HL-60/S4 treated with retinoic acid at 250 ng/mL for 4 days and 3 days (cell line): ENCODE results near the gene FUZ.

ENCODE experiments used
- in situ Hi-C: fragments of 300-500 bp; cut with MboI; formaldehyde crosslinking; loops from 2 replicates; pipeline ENCODE4 v1.7.0; 2022; ENCODE audit warnings: low sequenced_read_pairs

The FUZ gene

DNA sequence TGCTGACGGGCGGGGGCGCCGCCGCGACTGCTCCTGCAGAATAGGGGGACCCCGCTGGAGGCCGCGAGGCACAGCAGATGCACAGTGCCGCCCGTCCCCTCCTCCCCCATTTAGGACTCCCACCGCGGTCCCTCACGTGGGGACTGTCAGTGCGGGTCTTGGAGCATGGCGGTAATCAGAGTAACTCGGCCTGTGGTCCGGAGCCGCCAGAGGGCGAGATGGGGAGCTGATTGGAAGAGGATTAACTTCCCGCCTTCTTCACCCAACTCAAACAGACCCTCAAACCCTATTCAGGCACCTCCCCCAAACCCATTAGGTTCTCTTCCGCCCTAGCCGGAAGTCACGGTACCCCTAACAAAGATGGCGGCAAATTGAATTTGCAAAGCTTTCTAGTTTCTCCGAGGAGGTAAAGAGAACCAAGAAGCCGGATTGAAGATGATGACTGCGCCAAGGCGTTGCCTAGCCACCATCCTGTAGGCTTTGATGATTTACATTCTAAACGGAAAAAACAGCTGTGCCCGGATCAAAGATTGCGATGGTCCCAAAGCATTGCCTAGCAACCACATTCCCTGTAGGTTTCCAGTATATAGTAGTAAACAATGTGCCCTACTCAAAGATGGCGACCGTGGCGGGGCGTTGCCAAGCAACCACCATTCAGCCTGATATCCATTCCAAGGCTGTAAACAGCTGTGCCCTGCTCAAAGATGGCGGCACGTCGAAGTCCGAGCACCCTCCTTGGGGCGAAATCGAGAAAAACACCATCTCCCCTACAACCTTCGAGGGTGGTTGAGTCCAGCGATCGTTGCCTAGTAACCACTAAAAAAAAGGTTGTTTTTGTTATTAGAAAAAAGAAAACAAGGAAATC lies at the start of gene FUZ:
Gene FUZ, minus strand, starts transcription at position 296 of the 865 bp plus-strand sequence. Its CDS starts 186 bp downstream, at position 110.
- in situ Hi-C loops, result no loop called here

DNA sequence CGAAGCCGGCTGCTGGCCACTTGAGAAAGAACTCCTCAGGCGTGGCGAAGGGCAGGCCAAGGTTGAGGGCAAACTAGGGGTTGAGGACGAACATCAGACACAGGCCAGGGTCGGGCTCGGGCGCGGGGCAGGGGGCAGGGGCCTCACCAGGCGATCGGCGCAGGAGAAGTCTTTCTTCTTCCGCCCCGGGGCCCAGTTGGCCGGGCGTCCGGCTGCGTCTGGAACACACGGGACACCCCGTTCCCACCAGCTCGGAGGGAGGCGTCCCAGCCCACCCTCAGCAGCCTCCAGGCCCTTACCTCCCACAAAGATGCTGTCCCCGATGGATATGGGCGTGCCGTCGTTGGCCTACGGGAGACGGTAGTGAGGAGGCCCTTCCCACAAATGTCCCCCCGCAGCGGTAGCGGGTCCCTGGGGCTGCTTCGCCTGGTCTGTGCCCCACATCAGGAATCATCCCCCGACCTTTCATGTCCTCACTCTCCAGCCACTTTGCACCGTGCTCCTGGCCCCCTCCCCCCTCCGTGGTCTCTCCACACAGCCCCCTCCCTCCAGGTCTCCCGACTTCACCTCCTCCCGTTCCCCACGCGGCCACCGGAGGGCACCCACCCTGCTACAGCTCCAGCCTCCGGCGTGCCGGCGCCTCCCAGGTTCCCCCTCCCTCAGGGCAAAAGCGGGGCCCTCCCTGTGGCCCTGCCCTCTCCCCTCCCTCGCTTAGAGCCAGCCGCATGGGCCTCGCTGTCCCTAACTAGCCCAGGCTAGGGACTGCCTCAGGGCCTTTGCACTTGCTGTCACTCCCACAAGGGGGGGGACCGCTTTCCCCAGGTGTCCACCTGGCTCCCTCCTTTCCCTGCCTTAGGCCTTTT lies 49.5 kb upstream of the FUZ start:
- in situ Hi-C loops, result no loop called here

DNA sequence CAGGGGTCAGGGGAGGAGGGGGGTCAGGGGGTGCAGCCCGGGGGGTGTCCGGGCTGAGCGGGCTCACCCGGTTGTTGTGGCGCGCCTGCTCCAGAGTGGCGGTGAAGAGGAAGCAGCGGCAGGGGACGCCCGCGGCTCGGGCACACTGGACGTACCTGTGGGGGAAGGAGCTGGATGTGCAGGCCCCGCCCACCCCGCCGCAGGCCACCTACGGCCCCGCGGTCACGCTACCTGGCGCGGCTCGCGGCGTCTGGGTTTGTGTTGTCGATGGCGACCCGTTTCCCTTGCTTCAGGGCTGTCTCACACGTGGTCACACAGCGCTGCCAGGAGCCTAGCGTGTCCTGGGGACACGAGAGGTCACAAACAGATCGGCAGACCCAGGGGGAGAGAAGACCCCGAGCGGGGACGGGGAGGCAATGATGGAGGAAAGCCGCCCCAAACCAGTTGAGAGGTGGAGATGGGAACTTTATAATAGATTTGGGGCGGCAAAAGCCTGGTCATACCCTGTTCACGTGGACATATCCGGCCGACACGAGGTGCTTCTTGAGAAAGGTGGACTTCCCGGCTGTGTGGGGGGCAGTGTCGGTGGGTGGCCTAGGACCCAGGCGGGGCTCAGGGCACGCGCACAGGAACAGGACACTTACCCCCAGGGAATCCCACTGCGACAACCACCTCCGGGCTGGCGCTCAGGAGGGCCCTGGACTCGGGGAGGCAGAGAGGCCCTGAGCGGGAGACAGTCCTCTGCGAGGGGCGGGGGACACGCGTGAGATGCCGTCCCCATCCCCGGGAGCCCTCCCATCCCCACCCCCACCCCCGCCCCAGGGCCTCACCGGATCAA lies 48.7 kb upstream of the FUZ start:
- in situ Hi-C loops, result no loop called here

GRCh38 chr19:49861107-49861506 lies 48.0 kb upstream of the FUZ start:
- in situ Hi-C loops, result no loop called here

DNA sequence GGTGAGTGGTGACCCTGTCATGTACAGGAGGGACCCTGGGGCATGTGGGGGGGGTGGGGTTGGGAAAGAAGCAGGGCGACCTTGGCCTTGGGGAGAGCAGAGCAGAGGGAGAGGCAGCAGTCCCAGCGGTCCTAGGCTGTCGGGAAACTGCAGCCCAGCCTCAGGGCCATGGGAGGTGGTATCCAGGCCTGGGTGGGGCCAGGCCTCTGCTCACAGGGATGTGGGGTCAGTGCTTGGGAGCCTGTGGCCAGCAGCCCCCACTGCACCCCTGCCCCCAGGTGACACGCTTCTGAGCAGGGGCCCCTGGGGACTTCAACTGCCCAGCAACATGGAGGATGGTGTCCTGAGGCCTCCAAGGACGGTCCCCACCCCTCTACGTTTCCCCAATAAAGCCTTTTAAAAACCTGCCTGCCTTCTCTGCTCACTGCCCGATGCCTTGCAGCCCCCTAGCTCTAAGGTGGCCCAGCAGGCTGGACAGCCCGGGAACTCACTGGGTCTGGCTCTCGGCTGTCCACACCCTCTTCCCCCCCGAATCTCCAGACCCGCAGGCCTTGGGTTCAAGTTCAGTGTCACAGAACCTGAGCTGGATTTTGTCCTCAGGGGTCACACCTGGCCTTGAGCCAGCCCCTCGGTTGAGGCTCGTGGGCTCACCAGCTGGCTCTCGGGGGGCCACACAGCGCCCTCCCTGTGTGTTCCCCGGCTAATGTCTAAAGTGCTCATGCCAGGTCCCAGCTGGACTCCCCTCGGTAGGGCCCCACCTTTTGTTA lies 47.4 kb upstream of the FUZ start:
- in situ Hi-C loops, result no loop called here

- in situ Hi-C loops, result no loop called here
Measured at GRCh38 chr19:49859682-49860335, 46.7 kb upstream of the FUZ start.

DNA sequence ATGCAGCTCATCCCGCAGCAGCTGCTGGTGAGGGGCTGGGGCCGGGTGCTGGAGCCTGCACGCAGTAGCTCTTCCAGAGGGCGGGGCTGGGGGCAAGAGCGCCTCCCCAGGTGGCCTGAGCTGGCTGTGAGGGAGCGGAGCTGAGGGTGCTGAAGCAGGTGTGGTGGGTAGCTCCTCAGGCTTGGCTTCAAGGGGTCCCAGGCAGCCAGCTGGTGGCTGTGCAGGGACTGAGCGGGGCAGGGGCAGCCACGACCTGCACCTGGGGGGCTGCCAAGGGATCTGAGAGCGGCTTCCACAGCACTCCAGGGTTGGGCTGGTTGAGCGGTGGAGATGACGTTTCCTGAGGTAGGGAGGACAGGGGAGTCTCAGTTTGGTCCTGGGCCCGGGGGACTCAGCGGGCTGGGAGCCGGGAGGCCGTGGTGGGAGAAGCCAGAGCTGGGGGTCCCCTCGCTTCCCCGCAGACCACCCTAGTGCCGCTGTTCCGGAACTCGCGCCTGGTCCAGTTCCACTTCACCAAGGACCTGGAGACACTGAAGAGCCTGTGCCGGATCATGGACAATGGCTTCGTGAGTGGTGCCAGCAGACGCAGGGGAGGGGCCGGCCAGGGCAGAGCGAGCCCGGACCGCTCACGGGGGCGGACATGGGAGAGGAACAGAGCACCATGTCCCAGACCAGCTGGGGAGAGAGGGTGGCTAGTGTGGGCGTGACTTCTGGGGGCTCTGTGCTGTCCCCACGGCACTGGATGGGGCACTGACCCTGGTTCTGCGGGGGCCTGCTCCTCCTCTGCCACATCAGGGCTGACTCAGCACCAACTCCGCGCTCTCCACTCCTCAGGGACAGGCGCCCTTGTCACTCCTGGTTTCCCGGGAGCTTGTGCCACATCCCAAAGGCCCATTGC lies 45.2 kb upstream of the FUZ start:
- in situ Hi-C loops, result no loop called here

GRCh38 chr19:49857838-49858087 lies 44.7 kb upstream of the FUZ start:
- in situ Hi-C loops, result no loop called here

- in situ Hi-C loops, result no loop called here
Measured at GRCh38 chr19:49857061-49857837, 44.2 kb upstream of the FUZ start.

- in situ Hi-C loops, result no loop called here
Measured at GRCh38 chr19:49856574-49857021, 43.5 kb upstream of the FUZ start.

- in situ Hi-C loops, result no loop called here
Measured at GRCh38 chr19:49855676-49856573, 42.8 kb upstream of the FUZ start.

- in situ Hi-C loops, result no loop called here
Measured at GRCh38 chr19:49855277-49855675, 42.2 kb upstream of the FUZ start.

- in situ Hi-C loops, result no loop called here
Measured at GRCh38 chr19:49854378-49855263, 41.5 kb upstream of the FUZ start.

DNA sequence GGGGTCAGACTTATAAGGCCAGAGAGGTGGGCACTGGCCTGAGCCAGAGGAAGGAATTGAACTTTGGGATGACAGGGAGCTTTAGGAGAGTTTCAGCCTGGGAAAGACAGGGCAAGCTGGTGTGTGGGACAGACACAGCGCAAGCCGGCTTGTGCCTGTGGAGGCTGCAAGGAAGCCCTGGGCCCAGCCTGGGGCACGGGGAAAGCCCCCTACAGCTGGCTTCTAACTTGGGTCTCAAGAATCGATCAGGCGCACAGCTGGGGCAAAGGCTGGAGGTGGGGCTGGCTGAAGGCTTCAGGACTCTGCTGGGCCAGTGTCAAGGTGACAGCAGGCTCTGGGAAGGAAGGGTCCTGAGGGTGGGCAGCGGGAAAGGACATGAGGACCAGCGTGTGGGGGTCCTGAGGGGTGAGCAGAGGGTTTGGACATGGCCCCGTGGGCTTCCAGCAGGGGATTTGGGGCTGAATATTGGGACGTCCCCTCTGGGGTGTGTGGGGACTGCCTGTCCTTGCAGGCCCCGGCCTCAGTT lies 40.8 kb upstream of the FUZ start:
- in situ Hi-C loops, result no loop called here

DNA sequence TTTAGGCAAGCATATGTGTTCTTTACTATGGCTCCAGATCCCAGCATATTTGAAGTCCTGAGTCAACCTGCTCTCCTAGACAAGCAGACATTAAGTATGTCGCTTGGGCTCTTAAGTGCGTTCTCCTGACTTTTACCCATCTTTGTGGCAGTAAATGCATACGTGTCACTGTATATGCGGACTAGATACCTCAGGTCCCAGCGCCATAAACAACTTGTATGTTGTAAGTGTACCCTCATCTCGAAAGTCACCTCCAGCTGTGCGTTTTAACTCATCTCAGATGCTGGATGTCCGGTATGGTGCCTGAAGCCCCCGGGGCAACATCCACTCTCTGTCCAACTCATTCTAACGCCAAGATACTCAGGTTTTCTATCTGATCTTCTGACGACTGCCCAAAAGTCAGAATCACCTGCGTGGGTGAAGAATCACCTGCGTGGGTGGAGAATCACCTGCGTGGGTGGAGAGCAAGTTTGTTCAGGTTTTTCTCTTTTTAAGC lies 39.6 kb upstream of the FUZ start:
- in situ Hi-C loops, result no loop called here
